GM19438 (cell line): ENCODE data around the gene ABL1.
"Not testable (repeated sequence)": the region's sequence is repeated elsewhere in the genome, so short reads cannot be mapped to it uniquely, and the experiment has no call there.

ENCODE experiments used
- ATAC-seq: cut with Tn5 transposase; IDR thresholded peaks from one replicate; pipeline ENCODE4 v1.9.1; 2021; ENCODE audit warnings: low read depth; ENCODE audit not compliant: unreplicated experiment

The ABL1 gene

GRCh38 chr9:130834371-130835336, at the start of gene ABL1:
ABL1 (plus strand) TSS chr9:130835254; CDS start chr9:130835447, 193 bp downstream.
- ATAC-seq = peak; percentile 73

- ATAC-seq = no peak
Measured at GRCh38 chr9:130785940-130786508, 49.0 kb upstream of the ABL1 start.

GRCh38 chr9:130786526-130786925, 48.5 kb upstream of the ABL1 start:
- ATAC-seq = no peak

GRCh38 chr9:130789747-130790672, 45.0 kb upstream of the ABL1 start:
- no peak for ATAC-seq

- no peak for ATAC-seq
Measured at GRCh38 chr9:130791303-130791894, 43.7 kb upstream of the ABL1 start.

GRCh38 chr9:130793589-130793988, 41.5 kb upstream of the ABL1 start:
- ATAC-seq = no peak

GRCh38 chr9:130794021-130794420, 41.0 kb upstream of the ABL1 start:
- ATAC-seq = not testable (repeated sequence)

- ATAC-seq = not testable (repeated sequence)
Measured at GRCh38 chr9:130794423-130794822, 40.6 kb upstream of the ABL1 start.

- no peak for ATAC-seq
Measured at GRCh38 chr9:130794923-130795495, 40.0 kb upstream of the ABL1 start.

- not testable (repeated sequence) for ATAC-seq
Measured at GRCh38 chr9:130803116-130803515, 31.9 kb upstream of the ABL1 start.

GRCh38 chr9:130805510-130806326, 29.3 kb upstream of the ABL1 start:
- no peak for ATAC-seq

- ATAC-seq = no peak
Measured at GRCh38 chr9:130806327-130806716, 28.7 kb upstream of the ABL1 start.

- no peak for ATAC-seq
Measured at GRCh38 chr9:130810609-130811136, 24.4 kb upstream of the ABL1 start.

GRCh38 chr9:130815242-130815808, 19.7 kb upstream of the ABL1 start:
- no peak for ATAC-seq

- no peak for ATAC-seq
Measured at GRCh38 chr9:130817914-130818313, 17.1 kb upstream of the ABL1 start.

GRCh38 chr9:130820135-130820738, 14.8 kb upstream of the ABL1 start:
- ATAC-seq = no peak

GRCh38 chr9:130823435-130823834, 11.6 kb upstream of the ABL1 start:
- ATAC-seq = no peak

- ATAC-seq = no peak
Measured at GRCh38 chr9:130824079-130824478, 11.0 kb upstream of the ABL1 start.
